Panc1 (cell line): ENCODE measurements around the gene RMDN3.

Source experiments
- POLR2AphosphoS5 ChIP-seq: IDR thresholded peaks from 2 replicates; pipeline ENCODE4 v1.6.1; 2012; ENCODE audit warnings: mild to moderate bottlenecking, low read depth, low read length, moderate library complexity
- REST ChIP-seq, 2 experiments: IDR thresholded peaks; 2 replicates each; pipeline ENCODE4 v1.6.1; 2011 to 2012; ENCODE audit warnings: low read depth in 2 of 2, control low read depth in 1 of 2, low read length in 1 of 2, mild to moderate bottlenecking in 1 of 2, moderate library complexity in 1 of 2; ENCODE audit not compliant: insufficient read depth in 1 of 2
- TF ChIP-seq, protein P1 (sequence below): fragments of 450-650 bp; IDR thresholded peaks from 2 replicates; pipeline ENCODE4 v1.5.1; 2017; ENCODE audit warnings: mild to moderate bottlenecking

GRCh38 chr15:40766906-40767837 lies 12.1 kb upstream of the RMDN3 start:
- TF ChIP-seq, protein P1, sequence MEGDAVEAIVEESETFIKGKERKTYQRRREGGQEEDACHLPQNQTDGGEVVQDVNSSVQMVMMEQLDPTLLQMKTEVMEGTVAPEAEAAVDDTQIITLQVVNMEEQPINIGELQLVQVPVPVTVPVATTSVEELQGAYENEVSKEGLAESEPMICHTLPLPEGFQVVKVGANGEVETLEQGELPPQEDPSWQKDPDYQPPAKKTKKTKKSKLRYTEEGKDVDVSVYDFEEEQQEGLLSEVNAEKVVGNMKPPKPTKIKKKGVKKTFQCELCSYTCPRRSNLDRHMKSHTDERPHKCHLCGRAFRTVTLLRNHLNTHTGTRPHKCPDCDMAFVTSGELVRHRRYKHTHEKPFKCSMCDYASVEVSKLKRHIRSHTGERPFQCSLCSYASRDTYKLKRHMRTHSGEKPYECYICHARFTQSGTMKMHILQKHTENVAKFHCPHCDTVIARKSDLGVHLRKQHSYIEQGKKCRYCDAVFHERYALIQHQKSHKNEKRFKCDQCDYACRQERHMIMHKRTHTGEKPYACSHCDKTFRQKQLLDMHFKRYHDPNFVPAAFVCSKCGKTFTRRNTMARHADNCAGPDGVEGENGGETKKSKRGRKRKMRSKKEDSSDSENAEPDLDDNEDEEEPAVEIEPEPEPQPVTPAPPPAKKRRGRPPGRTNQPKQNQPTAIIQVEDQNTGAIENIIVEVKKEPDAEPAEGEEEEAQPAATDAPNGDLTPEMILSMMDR, result no peak
- TF ChIP-seq REST (IDR thresholded peaks at IDR 0.05; ENCODE audit: insufficient read depth in 1 of 2, low read depth in 2 of 2, low read length in 1 of 2) (no peak), POLR2AphosphoS5 (no peak)
